IMR-90 (cell line): ENCODE data around the gene KIF3B. TPM values are rescaled to one million over a fixed set of nuclear protein-coding genes. Genes with fewer than 3 reads are reported as not detected.
"Not testable (repeated sequence)": the region's sequence is repeated elsewhere in the genome, so short reads cannot be mapped to it uniquely, and the experiment has no call there.

Experiments
- ATAC-seq: fragments of 200-7000 bp; cut with Tn5 transposase; 2 replicates; pipeline ENCODE4 v1.9.1; 2020; ENCODE audit warnings: low read depth, mild to moderate bottlenecking, moderate library complexity
- BruUV-seq: library from RNA; stranded (reverse); fragments of 400-500 nt; replicated peaks from 2 replicates; lab custom pipeline; 2021; lab: Mats Ljungman, UMichigan
- CTCF ChIA-PET: fragments of 300-600 bp; formaldehyde crosslinking; extraction: SDS; loops from one replicate; lab custom pipeline; 2021; ENCODE audit warnings: antibody characterized with exemption; lab: Yijun Ruan, JAX
- POLR2A ChIA-PET: fragments of 300-600 bp; sonication (Branson Sonifier 250); formaldehyde crosslinking; loops from one replicate; lab custom pipeline; 2022; ENCODE audit warnings: antibody characterized with exemption; ENCODE audit not compliant: unreplicated experiment; lab: Charles Lee
- DNase-seq: peaks from one replicate; pipeline ENCODE4 v3.0.0; 2013
- H2AFZ ChIP-seq: replicated peaks from 2 replicates; pipeline ENCODE3; 2013; ENCODE audit warnings: low read length, mild to moderate bottlenecking; ENCODE audit not compliant: poor library complexity
- H2AK5ac ChIP-seq: 2 replicates; pipeline ENCODE4 v1.6.1; 2013; ENCODE audit warnings: low read depth, low read length, inconsistent platforms
- H2AK9ac ChIP-seq: replicated peaks from 2 replicates; pipeline ENCODE3; 2013; ENCODE audit warnings: mild to moderate bottlenecking, low read depth, low read length, moderate library complexity; ENCODE audit not compliant: poor library complexity
- H2BK120ac ChIP-seq: 2 replicates; pipeline ENCODE4 v1.6.1; 2013; ENCODE audit warnings: low read depth, low read length, inconsistent platforms
- H2BK15ac ChIP-seq: 3 replicates; pipeline ENCODE4 v1.6.1; 2013; ENCODE audit warnings: low read depth, low read length, inconsistent platforms
- H2BK20ac ChIP-seq: 2 replicates; pipeline ENCODE4 v1.6.1; 2013; ENCODE audit warnings: low read depth, mild to moderate bottlenecking, inconsistent platforms, low read length, moderate library complexity
- H2BK5ac ChIP-seq: 2 replicates; pipeline ENCODE4 v1.6.1; 2013; ENCODE audit warnings: mild to moderate bottlenecking, low read depth, low read length, inconsistent platforms; ENCODE audit not compliant: poor library complexity, severe bottlenecking
- H3K14ac ChIP-seq: replicated peaks from 2 replicates; pipeline ENCODE4 v1.6.1; 2013; ENCODE audit warnings: low read depth, low read length, inconsistent platforms
- H3K18ac ChIP-seq: 2 replicates; pipeline ENCODE4 v1.6.1; 2013; ENCODE audit warnings: low read depth, low read length, control low read depth
- H3K23ac ChIP-seq: 2 replicates; pipeline ENCODE4 v1.6.1; 2013; ENCODE audit warnings: low read depth, low read length, inconsistent platforms
- H3K27ac ChIP-seq: 2 replicates; pipeline ENCODE4 v1.5.1; 2013; ENCODE audit warnings: mild to moderate bottlenecking, control low read depth, low read length; ENCODE audit not compliant: insufficient read depth
- H3K27me3 ChIP-seq: 2 replicates; pipeline ENCODE4 v1.6.1; 2013; ENCODE audit warnings: low read length; ENCODE audit not compliant: control insufficient read depth, insufficient read depth
- H3K36me3 ChIP-seq: 2 replicates; pipeline ENCODE4 v1.6.1; 2013; ENCODE audit warnings: low read length, mixed read lengths; ENCODE audit not compliant: control insufficient read depth, insufficient read depth
- H3K4ac ChIP-seq: 2 replicates; pipeline ENCODE4 v1.6.1; 2013; ENCODE audit warnings: low read depth, low read length, inconsistent platforms
- H3K4me1 ChIP-seq: 2 replicates; pipeline ENCODE4 v1.6.1; 2013; ENCODE audit warnings: low read length, mixed read lengths; ENCODE audit not compliant: control insufficient read depth, insufficient read depth
- H3K4me2 ChIP-seq: 2 replicates; pipeline ENCODE4 v1.6.1; 2013; ENCODE audit warnings: low read depth, mild to moderate bottlenecking, control low read depth, low read length, moderate library complexity
- H3K4me3 ChIP-seq: 2 replicates; pipeline ENCODE4 v1.5.1; 2013; ENCODE audit warnings: low read depth, mild to moderate bottlenecking, control low read depth, low read length, moderate library complexity; ENCODE audit not compliant: insufficient read depth
- H3K56ac ChIP-seq: 2 replicates; pipeline ENCODE4 v1.6.1; 2013; ENCODE audit warnings: low read length, inconsistent platforms; ENCODE audit not compliant: insufficient read depth; ENCODE audit errors: extremely low read depth
- H3K79me1 ChIP-seq, 2 experiments: 2 replicates each; pipeline ENCODE4 v1.6.1; 2013; ENCODE audit warnings: low read length in 2 of 2, inconsistent platforms in 1 of 2, low read depth in 1 of 2
- H3K9ac ChIP-seq: 2 replicates; pipeline ENCODE4 v1.6.1; 2013; ENCODE audit warnings: low read depth, low read length, control low read depth
- H3K9me1 ChIP-seq: 2 replicates; pipeline ENCODE4 v1.6.1; 2013; ENCODE audit warnings: low read length, inconsistent platforms; ENCODE audit not compliant: insufficient read depth
- H3K9me3 ChIP-seq: 2 replicates; pipeline ENCODE4 v1.6.1; 2013; ENCODE audit warnings: low read length; ENCODE audit not compliant: control insufficient read depth, insufficient read depth
- H4K20me1 ChIP-seq: 2 replicates; pipeline ENCODE4 v1.6.1; 2013; ENCODE audit warnings: low read length, inconsistent platforms; ENCODE audit not compliant: insufficient read depth
- H4K5ac ChIP-seq: 2 replicates; pipeline ENCODE4 v1.6.1; 2013; ENCODE audit warnings: mild to moderate bottlenecking, low read depth, low read length, control low read depth
- H4K8ac ChIP-seq, 2 experiments: 2 replicates each; pipeline ENCODE4 v1.6.1; 2013; ENCODE audit warnings: low read depth in 2 of 2, low read length in 2 of 2, control low read depth in 1 of 2, inconsistent platforms in 1 of 2
- H4K91ac ChIP-seq: 2 replicates; pipeline ENCODE4 v1.6.1; 2013; ENCODE audit warnings: low read depth, low read length, inconsistent platforms; ENCODE audit not compliant: insufficient read depth
- CHD1 ChIP-seq: IDR thresholded peaks from 2 replicates; pipeline ENCODE4 v1.6.1; 2012; ENCODE audit warnings: low read depth, low read length, improper control_type of control experiment
- ELK1 ChIP-seq: fragments of 150-350 bp; IDR thresholded peaks from 2 replicates; pipeline ENCODE4 v1.6.1; 2016; ENCODE audit warnings: low read depth, mild to moderate bottlenecking, low read length, moderate library complexity, borderline replicate concordance
- MXI1 ChIP-seq: IDR thresholded peaks from 2 replicates; pipeline ENCODE4 v1.6.1; 2012; ENCODE audit warnings: low read depth, mild to moderate bottlenecking, low read length, moderate library complexity, borderline replicate concordance
- WGBS, 2 experiments: methylation state at CpG; one replicate each; pipeline versions ENCODE4 v1.1.5 to v1.1.7; 2013; ENCODE audit warnings: missing lambda C conversion rate in 2 of 2; ENCODE audit not compliant: insufficient read length in 1 of 2; ENCODE audit errors: extremely low coverage in 2 of 2; 5-methylcytosine and 5-hydroxymethylcytosine counted together
- dilution Hi-C: fragments of 300-500 bp; cut with HindIII; formaldehyde crosslinking; loops from one replicate; pipeline ENCODE4 v1.14.3; 2018; ENCODE audit warnings: low sequenced_read_pairs; ENCODE audit not compliant: unreplicated experiment
- in situ Hi-C: fragments of 300-500 bp; cut with MboI; formaldehyde crosslinking; loops from 3 replicates; pipeline ENCODE4 v1.14.3; 2019; ENCODE audit warnings: low sequenced_read_pairs, inconsistent platforms, mixed read lengths
- intact Hi-C: fragments of 100-400 bp; cut with micrococcal nuclease; formaldehyde crosslinking; loops from 2 replicates; pipeline ENCODE4 v1.10.0; 2022
- polyA plus RNA-seq, 3 experiments: library from polyadenylated mRNA; depleted of rRNA; stranded (reverse); fragments of >200 nt; gene quantifications; 2 replicates each; pipeline ENCODE4 v1.2.3, GENCODE V29; 2012; ENCODE audit warnings: low replicate concordance in 1 of 3
- total RNA-seq: library from RNA; depleted of rRNA; stranded (reverse); fragments of >200 nt; gene quantifications from 2 replicates; pipeline ENCODE4 v1.2.3, GENCODE V29; 2012

Gene KIF3B
- total and polyA plus RNA-seq, 2 of the 4 experiments (the other 2 are of a cell fraction), result 17.1 to 28.1 TPM

GRCh38 chr20:32274359-32274758, 3.1 kb upstream of the KIF3B start:
- no peak overlapping the region for H3K4me2 ChIP-seq
- H2AK5ac ChIP-seq, result no peak overlapping the region
- H2BK20ac ChIP-seq, result no peak overlapping the region
- no peak overlapping the region for H2AK9ac ChIP-seq
- DNase-seq (no peak), ATAC-seq (no peak)
- dilution Hi-C loops, result no loop called here
- no peak overlapping the region for H2BK15ac ChIP-seq
- H4K8ac ChIP-seq, result no peak overlapping the region
- WGBS, 2 experiments, result no CpG with 5 or more reads among the region's 3 CpGs
- no peak overlapping the region for H2AFZ ChIP-seq
- ChIA-PET POLR2A (no interaction called here), CTCF (no interaction called here)
- no peak overlapping the region for H3K23ac ChIP-seq
- peaks cover 3% of the 10 kb centered on the region; the same call in 1 of the 2 replicates for H3K4me1 ChIP-seq
- no peak overlapping the region for H3K56ac ChIP-seq
- H4K91ac ChIP-seq, result no peak overlapping the region
- no peak overlapping the region for H3K14ac ChIP-seq
- H4K5ac ChIP-seq, result no peak overlapping the region
- H3K18ac ChIP-seq, result no peak overlapping the region
- peaks cover 10% of the 10 kb centered on the region for H3K9me1 ChIP-seq
- TF ChIP-seq ELK1 (no peak), MXI1 (no peak), CHD1 (no peak)
- no peak overlapping the region for H3K4me3 ChIP-seq
- no peak overlapping the region for H3K27ac ChIP-seq
- BruUV-seq, result no TSS peak
- intact Hi-C loops, result no loop called here
- no peak overlapping the region for H3K4ac ChIP-seq
- H3K36me3 ChIP-seq, result no peaks in the 10 kb centered on the region
- peaks cover 12% of the 10 kb centered on the region for H3K27me3 ChIP-seq
- in situ Hi-C loops, result no loop called here
- no peak overlapping the region for H2BK120ac ChIP-seq
- no peak overlapping the region for H2BK5ac ChIP-seq
- H3K79me1 ChIP-seq, result peaks cover 8 to 21% of the 10 kb centered on the region in 2 experiments
- H4K20me1 ChIP-seq, result no peaks in the 10 kb centered on the region
- no peaks in the 10 kb centered on the region for H3K9me3 ChIP-seq
- no peak overlapping the region for H3K9ac ChIP-seq

GRCh38 chr20:32275163-32275562, 2.3 kb upstream of the KIF3B start:
- H4K20me1 ChIP-seq, H3K9ac ChIP-seq, H2AK9ac ChIP-seq, H3K18ac ChIP-seq, H4K8ac ChIP-seq, H2AFZ ChIP-seq, H3K4me3 ChIP-seq, intact Hi-C loops, H2BK20ac ChIP-seq, H4K91ac ChIP-seq, H3K56ac ChIP-seq, H3K9me3 ChIP-seq, BruUV-seq, H3K14ac ChIP-seq, H3K36me3 ChIP-seq, in situ Hi-C loops, POLR2A ChIA-PET, dilution Hi-C loops, H3K23ac ChIP-seq, H4K5ac ChIP-seq, H3K4me1 ChIP-seq, H3K9me1 ChIP-seq, H2AK5ac ChIP-seq, H3K4me2 ChIP-seq, H2BK5ac ChIP-seq, H3K27ac ChIP-seq, H3K4ac ChIP-seq, H2BK120ac ChIP-seq, DNase-seq, ATAC-seq, H2BK15ac ChIP-seq: not testable (repeated sequence)
- CTCF ChIA-PET, result interaction anchor here (0.6 to 0.7 kb wide), 2 partner anchors 267 to 540 kb away, joined by 3 to 4 read pairs; no protein-coding TSS in a partner anchor
- Histone ChIP-seq H3K79me1 (peaks cover 14 to 25% of the 10 kb centered on the region in 2 experiments), H3K27me3 (peaks cover 12% of the 10 kb centered on the region)
- no CpG with 5 or more reads among the region's 3 CpGs for WGBS, 2 experiments
